SKM-1 (cell line): ENCODE results near the gene DDI1.
A peak's percentile ranks its signal among the peaks of the same experiment; 100 is the strongest.

Experiments
- DNase-seq: peaks from one replicate; lab custom pipeline; 2025; ENCODE audit not compliant: unreplicated experiment; lab: John Stamatoyannopoulos, UW

The DDI1 gene

GRCh38 chr11:104075706-104076105 is 39.3 kb downstream of the DDI1 start:
- DNase-seq, result no peak

- DNase-seq, result no peak
Observed at GRCh38 chr11:104076455-104076854, 40.0 kb downstream of the DDI1 start.

- peak; percentile 29 for DNase-seq
Observed at GRCh38 chr11:104078245-104078644, 41.8 kb downstream of the DDI1 start.

GRCh38 chr11:104078995-104079394 is 42.6 kb downstream of the DDI1 start:
- DNase-seq, result no peak

GRCh38 chr11:104086621-104087020 is 50.2 kb downstream of the DDI1 start:
- DNase-seq, result no peak
